B cell (primary cell): ENCODE data around the gene COL2A1.

Experiments
- EZH2 ChIP-seq: IDR thresholded peaks from 2 replicates; pipeline ENCODE4 v1.6.1; 2012; ENCODE audit warnings: borderline replicate concordance, low read depth, mild to moderate bottlenecking, moderate library complexity, low read length; ENCODE audit not compliant: insufficient read depth, poor library complexity, severe bottlenecking
- TF ChIP-seq, protein P1 (sequence below): fragments of 200-600 bp; IDR thresholded peaks from one replicate; pipeline ENCODE4 v1.8.0; 2022; ENCODE audit warnings: antibody characterized with exemption, mild to moderate bottlenecking

DNA sequence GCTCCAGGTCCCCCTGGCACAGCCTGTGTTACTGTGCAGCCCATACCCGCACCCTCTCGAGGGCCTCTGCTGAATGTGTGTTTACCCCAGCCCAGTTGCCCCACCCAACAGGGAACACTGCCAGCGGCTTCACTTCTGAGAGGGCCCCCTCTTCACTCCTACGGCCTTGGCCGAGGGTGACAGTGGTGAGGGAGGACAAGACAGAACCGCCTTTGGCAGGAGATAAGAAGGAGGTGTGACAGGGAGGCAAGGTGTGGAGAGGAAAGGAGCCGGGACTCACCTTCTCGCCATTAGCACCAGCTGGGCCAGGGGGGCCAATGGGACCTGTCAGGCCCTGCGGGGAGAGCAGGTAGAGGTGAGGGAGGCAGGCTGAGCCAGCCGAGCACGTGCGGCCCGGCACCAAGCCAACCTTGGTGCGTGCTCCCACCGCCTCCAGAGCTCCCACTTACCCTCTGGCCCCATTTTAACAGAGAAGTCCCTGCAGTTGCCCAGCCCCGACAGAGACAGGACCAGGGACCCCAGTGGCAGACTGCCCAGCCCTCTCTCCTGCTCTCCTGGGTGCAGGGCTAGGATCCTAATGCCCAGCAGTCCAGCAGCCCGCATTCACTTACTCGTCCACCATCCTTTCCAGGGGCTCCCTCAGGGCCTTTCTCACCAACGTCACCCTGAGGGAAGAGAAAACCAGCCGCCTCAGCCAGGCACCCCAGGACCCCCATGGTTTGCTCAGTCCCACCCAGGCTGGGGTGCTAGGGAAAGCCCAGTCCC, 22.6 kb downstream of the COL2A1 start:
- TF ChIP-seq, protein P1, sequence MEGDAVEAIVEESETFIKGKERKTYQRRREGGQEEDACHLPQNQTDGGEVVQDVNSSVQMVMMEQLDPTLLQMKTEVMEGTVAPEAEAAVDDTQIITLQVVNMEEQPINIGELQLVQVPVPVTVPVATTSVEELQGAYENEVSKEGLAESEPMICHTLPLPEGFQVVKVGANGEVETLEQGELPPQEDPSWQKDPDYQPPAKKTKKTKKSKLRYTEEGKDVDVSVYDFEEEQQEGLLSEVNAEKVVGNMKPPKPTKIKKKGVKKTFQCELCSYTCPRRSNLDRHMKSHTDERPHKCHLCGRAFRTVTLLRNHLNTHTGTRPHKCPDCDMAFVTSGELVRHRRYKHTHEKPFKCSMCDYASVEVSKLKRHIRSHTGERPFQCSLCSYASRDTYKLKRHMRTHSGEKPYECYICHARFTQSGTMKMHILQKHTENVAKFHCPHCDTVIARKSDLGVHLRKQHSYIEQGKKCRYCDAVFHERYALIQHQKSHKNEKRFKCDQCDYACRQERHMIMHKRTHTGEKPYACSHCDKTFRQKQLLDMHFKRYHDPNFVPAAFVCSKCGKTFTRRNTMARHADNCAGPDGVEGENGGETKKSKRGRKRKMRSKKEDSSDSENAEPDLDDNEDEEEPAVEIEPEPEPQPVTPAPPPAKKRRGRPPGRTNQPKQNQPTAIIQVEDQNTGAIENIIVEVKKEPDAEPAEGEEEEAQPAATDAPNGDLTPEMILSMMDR: no peak
- TF ChIP-seq EZH2: no peak
